Hematopoietic multipotent progenitor cell treated with erythropoietin and hydrocortisone succinate and interleukin-3 and kit ligand, for 17 days (in vitro differentiated cells): ENCODE data around the gene QRFPR.
"Not testable (repeated sequence)": the region's sequence is repeated elsewhere in the genome, so short reads cannot be mapped to it uniquely, and the experiment has no call there.

ENCODE experiments used
- DNase-seq: peaks from one replicate; pipeline ENCODE4 v3.0.0-alpha.2; 2015; ENCODE audit warnings: low spot score

The QRFPR gene

DNA sequence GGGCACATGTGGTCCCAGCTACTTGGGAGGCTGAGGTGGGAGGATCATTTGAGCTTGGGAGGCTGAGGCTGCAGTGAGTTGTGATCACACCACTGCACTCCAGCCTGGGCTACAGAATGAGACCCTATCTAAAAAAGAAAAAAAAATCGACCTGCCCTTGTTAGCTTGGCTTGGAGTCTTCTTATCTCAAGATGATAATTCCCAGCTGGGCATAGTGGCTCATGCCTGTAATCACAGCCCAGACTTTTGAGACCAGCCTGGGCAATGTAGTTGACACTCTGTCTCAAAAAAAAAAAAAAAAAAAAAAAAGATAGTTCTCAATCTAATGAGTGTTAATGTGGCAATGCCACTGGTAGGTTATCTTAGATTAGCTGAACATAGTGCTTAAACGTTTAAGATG is 41.0 kb downstream of the QRFPR start:
- no peak for DNase-seq

DNA sequence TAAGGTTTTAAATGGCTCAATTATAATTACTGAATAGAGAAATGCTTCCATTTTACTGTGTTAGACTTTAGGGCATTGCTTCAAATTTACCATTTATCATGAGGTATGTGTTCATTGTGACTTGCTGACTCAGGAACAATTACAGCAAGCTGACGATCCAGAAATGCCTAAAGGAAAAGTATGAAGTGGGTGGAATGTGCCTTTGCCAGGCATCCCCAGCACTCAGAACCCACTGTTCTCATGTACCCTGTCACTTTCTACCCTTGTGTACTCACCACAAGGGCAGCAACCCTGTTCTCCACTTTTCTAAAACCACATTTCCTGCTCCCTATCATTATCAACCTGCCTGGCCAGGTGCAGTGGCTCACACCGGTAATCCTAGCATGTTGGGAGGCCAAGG is 41.5 kb downstream of the QRFPR start:
- DNase-seq, result no peak

GRCh38 chr4:121338518-121338917 is 42.3 kb downstream of the QRFPR start:
- no peak for DNase-seq

DNA sequence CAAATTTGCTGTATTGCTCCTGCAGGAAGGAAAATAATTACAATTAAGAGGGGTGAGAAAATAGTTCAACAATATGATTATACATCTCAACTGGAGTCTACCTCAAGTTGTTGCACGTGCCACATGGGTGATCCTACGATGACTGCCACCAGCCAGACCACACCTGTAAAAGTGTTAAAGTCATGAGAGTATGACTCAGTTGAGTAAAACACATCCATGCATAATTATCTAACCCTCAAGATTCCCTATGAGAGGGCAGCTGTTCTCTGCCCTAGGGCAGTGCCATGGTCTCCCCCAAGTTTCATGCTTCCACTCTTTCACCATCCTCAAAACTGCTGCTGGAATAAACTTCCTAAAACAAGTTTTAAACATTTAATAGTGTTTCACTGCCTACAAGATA is 44.1 kb downstream of the QRFPR start:
- DNase-seq, result no peak

- DNase-seq, result no peak
Measured at GRCh38 chr4:121330180-121330665, 50.6 kb downstream of the QRFPR start.

- DNase-seq, result no peak
Measured at GRCh38 chr4:121326597-121326996, 54.2 kb downstream of the QRFPR start.

DNA sequence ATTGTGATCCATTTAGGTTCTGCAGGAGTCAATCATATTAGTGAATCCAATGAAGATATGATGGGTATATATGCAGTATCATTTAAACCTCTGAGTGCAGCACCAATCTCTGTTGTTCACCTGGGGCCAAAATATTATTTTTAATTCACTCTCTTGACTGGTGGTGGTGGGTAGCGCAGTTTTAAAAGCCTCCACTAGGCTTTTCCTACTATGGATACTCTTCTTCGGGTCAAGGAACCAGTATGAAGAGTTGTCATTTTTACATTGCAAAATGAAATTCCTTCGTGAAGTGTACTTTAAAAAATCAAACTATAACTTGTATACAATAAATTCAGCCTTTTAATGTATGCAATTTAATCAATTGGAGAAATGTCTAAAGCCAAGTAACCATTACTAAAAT is 56.5 kb downstream of the QRFPR start:
- DNase-seq, result no peak

- no peak for DNase-seq
Measured at GRCh38 chr4:121321466-121321865, 59.4 kb downstream of the QRFPR start.

GRCh38 chr4:121316091-121316490 is 64.7 kb downstream of the QRFPR start:
- no peak for DNase-seq

DNA sequence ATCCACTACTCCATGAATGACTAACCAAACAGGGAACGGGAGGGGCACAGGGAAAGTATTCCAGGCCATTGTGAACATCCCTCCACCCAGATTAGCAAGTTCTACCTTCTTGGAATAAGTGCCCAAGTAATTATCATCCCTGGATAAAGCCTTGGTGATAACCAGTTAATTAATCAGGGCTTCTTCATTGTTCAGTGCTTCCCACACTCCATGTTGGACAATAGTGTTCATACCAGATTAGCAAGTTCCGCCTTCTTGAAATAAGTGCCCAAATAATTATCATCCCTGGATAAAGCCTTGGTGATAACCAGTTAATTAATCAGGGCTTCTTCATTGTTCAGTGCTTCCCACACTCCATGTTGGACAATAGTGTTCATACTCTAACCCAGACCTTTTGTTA is 67.4 kb downstream of the QRFPR start:
- DNase-seq, result not testable (repeated sequence)

DNA sequence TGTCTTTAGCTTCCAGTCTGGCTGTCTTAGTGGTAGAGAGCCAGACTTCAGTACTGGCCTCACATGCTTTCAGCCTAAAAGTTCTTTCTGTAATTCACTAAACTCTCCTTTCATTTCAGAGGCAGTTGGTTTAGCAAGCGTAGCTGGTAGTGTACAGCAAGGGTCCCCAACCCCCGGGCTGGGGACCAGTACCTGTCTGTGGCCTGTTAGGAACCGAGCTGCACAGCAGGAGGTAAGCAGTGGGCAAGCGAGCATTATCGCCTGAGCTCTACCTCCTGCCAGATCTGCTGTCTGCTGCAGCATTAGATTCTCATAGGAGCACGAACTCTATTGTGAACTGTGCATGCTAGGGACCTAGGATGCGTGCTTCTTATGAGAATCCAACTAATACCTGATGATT is 72.0 kb downstream of the QRFPR start:
- DNase-seq, result no peak

DNA sequence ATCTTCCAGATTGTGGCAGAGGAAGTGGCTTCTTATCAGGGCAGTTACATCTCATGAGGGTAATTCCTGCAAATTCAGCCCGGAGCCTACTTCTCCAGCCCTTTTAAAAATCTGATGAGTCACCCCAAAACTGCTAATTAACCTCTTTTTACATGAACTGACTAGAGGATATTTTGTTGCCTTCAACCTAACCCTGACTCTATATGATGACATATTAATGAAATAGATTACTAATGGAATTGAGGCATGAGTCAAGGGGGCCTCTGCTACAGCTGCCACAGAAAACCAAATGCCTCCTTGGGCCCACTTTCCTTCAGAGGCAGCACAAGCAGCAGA is 72.5 kb downstream of the QRFPR start:
- no peak for DNase-seq

GRCh38 chr4:121307445-121308327 is 73.1 kb downstream of the QRFPR start:
- no peak for DNase-seq

GRCh38 chr4:121306931-121307330 is 73.9 kb downstream of the QRFPR start:
- DNase-seq, result no peak

DNA sequence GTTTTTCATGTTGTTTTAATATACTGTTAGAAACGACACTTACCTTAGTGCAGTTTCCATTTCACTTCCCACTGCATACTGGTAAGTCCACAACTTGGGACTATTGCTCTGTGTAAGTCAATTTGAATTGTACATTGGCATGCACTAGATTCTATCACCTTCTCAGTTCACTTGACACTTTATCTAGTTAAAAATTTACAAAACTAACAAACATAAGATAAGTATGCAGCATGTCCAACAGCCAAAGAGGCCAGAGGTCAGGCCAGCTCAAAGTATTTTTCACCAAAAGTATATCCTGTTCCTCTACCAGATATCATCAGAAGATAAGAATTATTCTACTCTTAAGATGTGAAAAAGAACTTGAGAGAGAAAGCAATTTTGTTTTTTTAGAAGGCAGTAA is 75.9 kb downstream of the QRFPR start:
- DNase-seq, result no peak

DNA sequence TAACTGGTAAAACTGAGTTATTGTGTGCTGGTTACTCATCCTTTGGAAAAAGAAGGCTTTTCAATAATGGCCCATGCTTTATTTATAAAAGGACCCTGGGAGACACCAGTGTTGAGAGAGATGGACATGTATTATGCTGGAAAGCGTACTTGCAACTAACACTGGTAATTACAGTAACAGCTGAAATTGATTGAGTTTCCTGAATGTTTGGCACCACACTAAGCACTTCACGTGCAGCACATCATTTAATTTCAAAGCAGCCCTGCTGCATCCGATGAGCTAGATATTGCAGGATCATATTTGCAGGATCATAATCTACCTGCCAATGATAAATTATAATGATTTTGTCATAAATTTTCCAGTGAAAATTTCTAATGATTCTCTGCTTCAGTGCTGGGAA is 81.5 kb downstream of the QRFPR start:
- no peak for DNase-seq

DNA sequence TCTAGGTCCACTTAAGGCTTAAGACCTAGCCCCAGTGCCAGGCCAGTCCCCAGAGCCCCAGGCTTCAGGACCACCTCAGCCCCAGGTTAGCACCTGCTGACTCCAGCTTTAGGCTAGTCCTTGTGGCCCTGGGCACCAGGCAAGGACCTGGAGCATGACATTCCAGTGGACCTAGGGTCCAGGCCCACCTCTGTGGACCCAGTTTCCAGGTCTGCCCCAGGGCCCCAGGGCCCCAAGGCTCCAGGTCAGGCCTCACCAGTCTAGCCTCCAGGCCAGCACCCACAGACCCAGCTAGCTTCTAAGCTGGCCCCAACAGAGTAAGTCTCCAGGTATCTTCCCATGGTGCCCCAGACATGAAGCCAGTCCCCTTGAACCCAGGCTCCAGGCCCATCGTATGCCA is 97.5 kb downstream of the QRFPR start:
- no peak for DNase-seq

DNA sequence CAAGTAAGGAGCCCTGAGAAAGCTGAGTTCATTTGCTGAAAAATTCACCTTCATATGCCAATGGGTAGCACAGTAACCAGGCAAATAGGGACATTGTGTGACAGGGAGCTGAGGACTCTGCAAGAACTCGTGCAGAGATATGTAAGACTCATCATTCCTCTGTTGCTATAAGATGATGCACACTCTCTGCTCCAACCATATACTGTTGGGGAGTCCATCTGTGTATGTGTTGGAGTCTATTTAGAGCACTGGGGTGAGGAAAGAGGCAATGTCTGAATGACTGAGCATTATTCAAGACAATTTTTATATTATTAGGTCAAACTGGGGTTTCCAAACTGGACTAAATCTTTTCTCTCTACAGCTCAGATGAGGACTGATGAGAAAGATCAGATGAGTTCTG is 100.4 kb downstream of the QRFPR start:
- no peak for DNase-seq

DNA sequence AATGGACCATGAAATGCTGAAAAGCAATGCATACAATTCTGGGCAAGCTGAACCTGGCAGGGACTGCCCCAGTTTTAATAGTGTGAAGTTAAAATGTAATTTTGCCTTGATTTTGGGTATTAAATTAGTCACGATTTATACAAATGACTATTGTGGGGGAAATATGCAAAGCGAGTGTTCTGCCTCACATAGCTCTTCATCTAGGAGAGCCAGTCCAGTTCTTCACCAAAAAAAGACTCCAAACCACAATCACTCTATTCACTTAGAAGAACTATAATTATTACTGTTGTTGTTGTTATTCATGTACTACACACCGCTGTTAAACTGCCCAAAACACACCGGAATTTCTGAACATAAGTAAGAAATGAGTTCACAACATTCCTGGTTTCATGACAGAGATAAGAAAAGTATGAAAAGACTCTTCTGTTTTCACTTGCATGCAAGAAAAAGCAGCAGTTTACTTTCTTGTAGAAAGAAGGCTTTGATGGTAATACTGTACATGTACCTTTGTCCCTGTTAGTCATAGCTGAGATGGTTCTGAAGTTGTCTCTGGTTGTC is 101.9 kb downstream of the QRFPR start:
- DNase-seq, result no peak
